Measurements from ENCODE around the gene ID3.
A peak's percentile ranks its signal among the peaks of the same experiment; 100 is the strongest.

Gene ID3

DNA sequence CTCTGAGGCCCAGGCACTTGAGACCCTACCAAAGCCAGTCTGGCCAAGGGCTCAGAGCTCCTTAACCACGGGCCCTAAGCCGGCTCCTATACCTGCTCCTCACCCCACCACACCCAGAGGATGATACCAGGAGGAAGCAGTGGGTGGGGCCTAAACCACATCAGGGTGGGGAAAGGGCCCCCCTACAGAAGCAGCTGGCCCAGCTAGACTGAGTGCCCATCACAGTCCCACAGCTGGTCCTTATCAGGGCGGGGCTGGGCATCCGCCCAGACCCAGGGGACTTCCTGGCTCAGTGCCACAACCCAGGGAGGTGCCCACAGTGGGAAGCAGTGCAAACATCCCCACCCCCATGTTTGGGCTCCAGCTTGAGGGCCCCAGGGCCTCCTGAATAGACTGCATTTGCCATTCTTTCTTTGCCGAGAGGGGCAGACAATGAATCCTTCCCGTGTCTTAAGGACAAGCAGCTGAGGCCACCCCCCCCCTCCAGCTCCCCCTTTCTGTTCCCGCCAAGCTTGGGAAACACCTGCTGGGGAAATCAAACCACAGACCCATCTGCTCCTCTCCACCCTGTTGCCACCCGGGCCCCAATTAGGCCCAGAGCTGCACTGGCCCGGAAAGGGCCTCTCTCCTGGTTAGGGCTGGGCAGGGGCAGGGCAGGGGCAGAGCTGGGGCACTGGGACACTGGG is 34.4 kb downstream of the ID3 start:
- DNase-seq: peak; percentile 96

- no peak for DNase-seq
Measured at GRCh38 chr1:23524163-23524562, 35.1 kb downstream of the ID3 start.

- DNase-seq: peak; percentile 83
Measured at GRCh38 chr1:23522244-23522982, 36.9 kb downstream of the ID3 start.

DNA sequence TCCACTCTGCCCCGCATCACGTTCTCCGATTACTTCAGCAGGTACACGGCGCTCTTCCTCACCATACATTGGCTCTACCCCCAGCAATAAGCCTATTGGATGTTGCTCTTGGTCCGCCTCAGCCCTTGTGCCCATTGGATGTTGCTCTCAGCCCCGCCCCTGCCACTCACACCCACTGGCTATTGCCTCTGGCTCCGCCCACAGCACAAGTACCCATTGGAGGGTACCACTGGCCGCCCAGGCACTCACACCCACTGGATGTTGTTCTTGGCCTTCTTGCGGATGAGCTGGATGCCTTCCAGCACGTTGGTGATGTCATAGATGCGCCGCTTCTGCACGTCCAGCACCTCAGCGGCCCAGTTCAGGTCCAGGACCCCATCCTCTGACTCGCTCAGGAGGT is 37.7 kb downstream of the ID3 start:
- peak; percentile 48 for DNase-seq

- DNase-seq: no peak
Measured at GRCh38 chr1:23517581-23517980, 41.7 kb downstream of the ID3 start.

GRCh38 chr1:23515905-23516304 is 43.4 kb downstream of the ID3 start:
- no peak for DNase-seq

GRCh38 chr1:23514111-23514679 is 45.1 kb downstream of the ID3 start:
- no peak for DNase-seq

GRCh38 chr1:23509896-23510295 is 49.4 kb downstream of the ID3 start:
- no peak for DNase-seq

Data from hematopoietic multipotent progenitor cell treated with erythropoietin and hydrocortisone succinate and interleukin-3 and kit ligand, for 4 days (in vitro differentiated cells).